Mesenchymal stem cell (in vitro differentiated cells and primary cell): Measurements from ENCODE around the gene BMI1.
A peak's percentile ranks its signal among the peaks of the same experiment; 100 is the strongest.

Experiments
- DNase-seq: peaks from one replicate; pipeline ENCODE4 v3.0.0-alpha.2; 2013
- H2AFZ ChIP-seq: one replicate; pipeline ENCODE4 v1.6.1; 2013; ENCODE audit warnings: low read depth, mild to moderate bottlenecking, control low read depth, inconsistent platforms, low read length, moderate library complexity
- H2AK5ac ChIP-seq: 2 replicates; pipeline ENCODE4 v1.6.1; 2013; ENCODE audit warnings: low read length, moderate library complexity, mild to moderate bottlenecking, inconsistent platforms; ENCODE audit not compliant: severe bottlenecking
- H2BK120ac ChIP-seq: one replicate; pipeline ENCODE4 v1.6.1; 2013; ENCODE audit warnings: low read depth, mild to moderate bottlenecking, inconsistent platforms, low read length, moderate library complexity
- H2BK12ac ChIP-seq, 2 experiments: one replicate each; pipeline ENCODE4 v1.6.1; 2013; ENCODE audit warnings: inconsistent platforms in 2 of 2, low read length in 2 of 2, mild to moderate bottlenecking in 2 of 2, moderate library complexity in 2 of 2, control low read depth in 1 of 2
- H2BK15ac ChIP-seq: one replicate; pipeline ENCODE4 v1.6.1; 2013; ENCODE audit warnings: mild to moderate bottlenecking, low read depth, inconsistent platforms; ENCODE audit not compliant: poor library complexity, severe bottlenecking
- H2BK5ac ChIP-seq: 2 replicates; pipeline ENCODE4 v1.6.1; 2013; ENCODE audit warnings: low read depth, mild to moderate bottlenecking, low read length, control low read depth, inconsistent platforms; ENCODE audit not compliant: poor library complexity, severe bottlenecking
- H3K14ac ChIP-seq, 2 experiments: one replicate each; pipeline ENCODE4 v1.6.1; 2013; ENCODE audit warnings: inconsistent platforms in 2 of 2, low read length in 2 of 2, control low read depth in 1 of 2, mild to moderate bottlenecking in 1 of 2, moderate library complexity in 1 of 2
- H3K18ac ChIP-seq, 2 experiments: one replicate each; pipeline ENCODE4 v1.6.1; 2013; ENCODE audit warnings: inconsistent platforms in 2 of 2, low read length in 2 of 2, control low read depth in 1 of 2, low read depth in 1 of 2, mild to moderate bottlenecking in 1 of 2
- H3K23ac ChIP-seq, 2 experiments: one replicate each; pipeline ENCODE4 v1.6.1; 2013; ENCODE audit warnings: inconsistent platforms in 2 of 2, low read length in 2 of 2, mild to moderate bottlenecking in 2 of 2, moderate library complexity in 2 of 2, control low read depth in 1 of 2
- H3K27ac ChIP-seq: 2 replicates; pipeline ENCODE4 v1.5.1; 2013; ENCODE audit warnings: mild to moderate bottlenecking, moderate library complexity, low read length, control low read depth, inconsistent platforms; ENCODE audit not compliant: poor library complexity, severe bottlenecking
- H3K27me3 ChIP-seq, 2 experiments: 2 replicates each; pipeline versions ENCODE4 v1.6.1 to v1.7.0; 2013; ENCODE audit warnings: low read length in 2 of 2, mild to moderate bottlenecking in 2 of 2, moderate library complexity in 2 of 2, control low read depth in 1 of 2, inconsistent platforms in 1 of 2; ENCODE audit not compliant: control insufficient read depth in 1 of 2, insufficient read depth in 1 of 2
- H3K36me3 ChIP-seq, 2 experiments: 2 replicates each; pipeline versions ENCODE4 v1.6.1 to v1.7.0; 2013; ENCODE audit warnings: low read length in 2 of 2, control low read depth in 1 of 2, inconsistent platforms in 1 of 2, low read depth in 1 of 2, mild to moderate bottlenecking in 1 of 2; ENCODE audit not compliant: insufficient read depth in 2 of 2, control insufficient read depth in 1 of 2
- H3K4ac ChIP-seq, 2 experiments: one replicate each; pipeline ENCODE4 v1.6.1; 2013; ENCODE audit warnings: inconsistent platforms in 2 of 2, low read length in 2 of 2, mild to moderate bottlenecking in 2 of 2, moderate library complexity in 2 of 2, control low read depth in 1 of 2, low read depth in 1 of 2
- H3K4me1 ChIP-seq: 2 replicates; pipeline ENCODE4 v1.6.1; 2013; ENCODE audit warnings: low read depth, low read length, control low read depth; ENCODE audit not compliant: control insufficient read depth, insufficient read depth
- H3K4me2 ChIP-seq: 2 replicates; pipeline ENCODE4 v1.6.1; 2013; ENCODE audit warnings: low read length, mild to moderate bottlenecking, inconsistent platforms; ENCODE audit not compliant: poor library complexity, severe bottlenecking
- H3K4me3 ChIP-seq, 2 experiments: 2 replicates each; pipeline versions ENCODE4 v1.5.1 to v1.7.0; 2013; ENCODE audit warnings: low read length in 2 of 2, mild to moderate bottlenecking in 2 of 2, control low read depth in 1 of 2, low read depth in 1 of 2; ENCODE audit not compliant: insufficient read depth in 1 of 2
- H3K79me1 ChIP-seq: replicated peaks from 2 replicates; pipeline ENCODE4 v1.6.1; 2013; ENCODE audit warnings: mild to moderate bottlenecking, control low read depth, low read length, inconsistent platforms; ENCODE audit not compliant: poor library complexity, severe bottlenecking
- H3K9ac ChIP-seq: 2 replicates; pipeline ENCODE4 v1.7.0; 2013; ENCODE audit warnings: mild to moderate bottlenecking, low read length, moderate library complexity
- H3K9me3 ChIP-seq: 2 replicates; pipeline ENCODE4 v1.7.0; 2013; ENCODE audit warnings: mild to moderate bottlenecking, low read length; ENCODE audit not compliant: control insufficient read depth
- H4K8ac ChIP-seq: one replicate; pipeline ENCODE4 v1.6.1; 2013; ENCODE audit warnings: inconsistent platforms, mild to moderate bottlenecking, low read length, moderate library complexity
- H4K91ac ChIP-seq: one replicate; pipeline ENCODE4 v1.6.1; 2013; ENCODE audit warnings: mild to moderate bottlenecking, low read length, inconsistent platforms
- WGBS: methylation state at CpG from one replicate; pipeline ENCODE4 v1.1.7; 2013; ENCODE audit warnings: mixed read lengths; 5-methylcytosine and 5-hydroxymethylcytosine counted together

BMI1 gene

GRCh38 chr10:22340329-22341189 is 19.7 kb downstream of the BMI1 start:
- Histone ChIP-seq H3K9me3 (peaks cover 4% of the 10 kb centered on the region), H4K8ac (peak overlapping the region; percentile 98), H2AFZ (peak overlapping the region; percentile 73), H2BK12ac (no peak overlapping the region), H3K18ac (peak overlapping the region; percentile 95 to 96), H3K14ac (peak overlapping the region in 1 of 2 experiments; percentile 62), H3K27me3 (peaks cover 67 to 85% of the 10 kb centered on the region in 2 experiments), H2AK5ac (no peak overlapping the region), H3K4me3 (peak overlapping the region; percentile 79), H3K36me3 (no peaks in the 10 kb centered on the region), H4K91ac (peak overlapping the region; percentile 62), H3K9ac (peak overlapping the region; percentile 95), H3K27ac (peak overlapping the region; percentile 71), H3K79me1 (no peaks in the 10 kb centered on the region), H3K4ac (peak overlapping the region; percentile 58 to 88), H2BK5ac (peak overlapping the region; percentile 78), H2BK120ac (peak overlapping the region; percentile 81), H3K23ac (no peak overlapping the region), H2BK15ac (peak overlapping the region; percentile 100), H3K4me2 (peak overlapping the region; percentile 85), H3K4me1 (peaks cover 21% of the 10 kb centered on the region)
- 1% methylated on average over 88 of the region's 98 CpGs for WGBS
- peak; percentile 87 for DNase-seq

- peak overlapping the region in 1 of 2 experiments; percentile 96 for H3K18ac ChIP-seq
- peak overlapping the region; percentile 79 for H3K4me3 ChIP-seq
- H4K91ac ChIP-seq, result no peak overlapping the region
- H2AK5ac ChIP-seq, result no peak overlapping the region
- H3K27me3 ChIP-seq, result peaks cover 67 to 85% of the 10 kb centered on the region in 2 experiments
- DNase-seq, result peak; percentile 52
- peak overlapping the region; percentile 95 for H3K9ac ChIP-seq
- no peak overlapping the region for H3K4ac ChIP-seq
- H3K9me3 ChIP-seq, result peaks cover 4% of the 10 kb centered on the region
- H3K23ac ChIP-seq, result peak overlapping the region in 1 of 2 experiments; percentile 93
- H3K27ac ChIP-seq, result no peak overlapping the region
- peak overlapping the region; percentile 85 for H3K4me2 ChIP-seq
- no peak overlapping the region for H2BK5ac ChIP-seq
- peak overlapping the region; percentile 81 for H2BK120ac ChIP-seq
- H3K79me1 ChIP-seq, result no peaks in the 10 kb centered on the region
- 1% methylated on average over 34 of the region's 40 CpGs for WGBS
- no peak overlapping the region for H2AFZ ChIP-seq
- H3K14ac ChIP-seq, result peak overlapping the region in 1 of 2 experiments; percentile 8
- H3K36me3 ChIP-seq, result no peaks in the 10 kb centered on the region
- peaks cover 16% of the 10 kb centered on the region for H3K4me1 ChIP-seq
- H2BK15ac ChIP-seq, result peak overlapping the region; percentile 100
- no peak overlapping the region for H2BK12ac ChIP-seq
- peak overlapping the region; percentile 98 for H4K8ac ChIP-seq
Observed at GRCh38 chr10:22341190-22341925, 20.5 kb downstream of the BMI1 start.

DNA sequence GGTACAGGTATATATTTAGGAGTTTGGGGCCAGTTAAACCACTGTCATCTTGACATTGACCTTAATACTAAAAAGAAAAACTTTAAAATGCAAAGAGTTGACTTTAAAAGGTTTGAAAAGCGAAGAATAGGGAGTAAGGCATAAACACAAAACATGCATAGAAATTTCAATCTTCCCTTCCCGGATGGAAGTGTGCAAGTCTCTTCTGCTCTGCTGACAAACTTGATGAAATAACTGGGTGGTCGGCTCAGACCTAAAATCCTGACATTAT is 21.0 kb downstream of the BMI1 start:
- Histone ChIP-seq H2AK5ac (no peak overlapping the region), H4K91ac (no peak overlapping the region), H3K14ac (no peak overlapping the region), H2BK120ac (no peak overlapping the region), H3K79me1 (no peaks in the 10 kb centered on the region), H3K18ac (no peak overlapping the region), H3K36me3 (no peaks in the 10 kb centered on the region), H3K23ac (no peak overlapping the region), H2BK5ac (no peak overlapping the region), H3K9me3 (peaks cover 4% of the 10 kb centered on the region), H3K4ac (no peak overlapping the region), H3K4me3 (peak overlapping the region in 1 of 2 experiments; percentile 79), H3K9ac (no peak overlapping the region), H4K8ac (no peak overlapping the region), H2BK15ac (no peak overlapping the region), H3K27me3 (peaks cover 65 to 85% of the 10 kb centered on the region in 2 experiments), H3K27ac (no peak overlapping the region), H3K4me1 (peaks cover 11% of the 10 kb centered on the region), H3K4me2 (no peak overlapping the region), H2AFZ (no peak overlapping the region), H2BK12ac (no peak overlapping the region)
- 17% methylated on average over 1 of the region's 3 CpGs for WGBS
- DNase-seq, result no peak

DNA sequence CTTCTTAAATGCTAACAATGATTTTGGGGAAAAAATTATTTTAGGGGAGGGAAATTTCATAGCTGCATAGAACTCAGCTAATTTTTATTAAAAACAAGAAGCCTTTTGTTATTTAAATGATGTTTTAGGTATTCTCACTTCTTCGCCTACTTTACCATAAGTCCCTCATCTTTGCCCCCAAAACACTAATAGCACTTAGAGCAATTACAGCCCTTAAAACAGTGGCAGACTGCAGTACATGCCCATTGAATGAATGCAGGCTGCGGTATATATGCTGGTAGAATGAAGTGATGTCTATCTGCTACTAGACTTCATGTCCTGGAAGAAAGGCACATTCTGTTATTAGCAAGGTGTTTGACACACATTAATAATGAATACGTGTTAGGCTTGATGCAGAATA is 21.5 kb downstream of the BMI1 start:
- Histone ChIP-seq H2BK15ac (no peak overlapping the region), H3K23ac (peak overlapping the region in 1 of 2 experiments; percentile 69), H2AFZ (no peak overlapping the region), H4K8ac (no peak overlapping the region), H3K4ac (no peak overlapping the region), H2BK120ac (no peak overlapping the region), H3K4me3 (no peak overlapping the region), H2AK5ac (no peak overlapping the region), H2BK12ac (no peak overlapping the region), H3K36me3 (no peaks in the 10 kb centered on the region), H3K4me1 (peaks cover 10% of the 10 kb centered on the region), H3K4me2 (no peak overlapping the region), H3K27ac (no peak overlapping the region), H3K9ac (no peak overlapping the region), H3K79me1 (no peaks in the 10 kb centered on the region), H3K18ac (no peak overlapping the region), H3K9me3 (peaks cover 4% of the 10 kb centered on the region), H2BK5ac (no peak overlapping the region), H3K27me3 (peaks cover 62 to 85% of the 10 kb centered on the region in 2 experiments), H4K91ac (no peak overlapping the region), H3K14ac (no peak overlapping the region)
- no peak for DNase-seq
- 0% methylated on average over 1 of the region's 3 CpGs for WGBS
